ENCODE measurements around the gene SLC22A31.

GRCh38 chr16:89233678-89234490 is 33.5 kb upstream of the SLC22A31 start:
- TF ChIP-seq CTCF (IDR thresholded peaks at IDR 0.05) = no peak
- TF ChIP-seq EP300 (IDR thresholded peaks at IDR 0.05) = no peak

All from ovary (tissue), 3 donors.